Endothelial cell of umbilical vein (primary cell): ENCODE results near the gene CINP. TPM values are rescaled to one million over a fixed set of nuclear protein-coding genes. Genes with fewer than 3 reads are reported as not detected.

ENCODE experiments used
- BruUV-seq: library from RNA; stranded (reverse); fragments of 400-500 nt; replicated peaks from 2 replicates; lab custom pipeline; 2021; lab: Mats Ljungman, UMichigan
- CTCF ChIA-PET: fragments of 300-600, 350-600 bp; sonication (Branson Sonifier 250); formaldehyde crosslinking; loops from one replicate; lab custom pipeline; 2021; ENCODE audit warnings: antibody characterized with exemption, inconsistent platforms; lab: Charles Lee
- POLR2A ChIA-PET: fragments of 300-600, 350-600 bp; sonication (Branson Sonifier 250); formaldehyde crosslinking; loops from one replicate; lab custom pipeline; 2021; ENCODE audit warnings: antibody characterized with exemption, inconsistent platforms; lab: Charles Lee
- DNase-seq: peaks from one replicate; pipeline ENCODE4 v3.0.0-alpha.2; 2011; ENCODE audit warnings: low read depth, low spot score
- FAIRE-seq: peaks from 2 replicates; lab custom pipeline; 2011; peaks lifted over from hg19 to GRCh38; lab: Jason Lieb, UNC
- H2AFZ ChIP-seq: 2 replicates; pipeline ENCODE4 v1.6.0; 2012; ENCODE audit warnings: low read depth, low read length, control low read depth, inconsistent platforms
- H3K27ac ChIP-seq: 2 replicates; pipeline ENCODE4 v1.5.1; 2011; ENCODE audit warnings: low read depth, mild to moderate bottlenecking, control low read depth, low read length, moderate library complexity; ENCODE audit not compliant: insufficient read depth
- H3K27me3 ChIP-seq, 2 experiments: 2 replicates each; pipeline versions ENCODE4 v1.6.0 to v1.6.1; 2011; ENCODE audit warnings: low read length in 2 of 2, mixed read lengths in 1 of 2; ENCODE audit not compliant: control insufficient read depth in 2 of 2, insufficient read depth in 2 of 2
- H3K36me3 ChIP-seq, 2 experiments: 2 replicates in 1 of 2; 3 replicates in 1 of 2; pipeline ENCODE4 v1.5.1; 2011; ENCODE audit warnings: low read length in 2 of 2, mild to moderate bottlenecking in 1 of 2, moderate library complexity in 1 of 2; ENCODE audit not compliant: control insufficient read depth in 2 of 2, insufficient read depth in 2 of 2; ENCODE audit errors: extremely low read depth in 1 of 2
- H3K4me1 ChIP-seq: 3 replicates; pipeline ENCODE4 v1.5.1; 2011; ENCODE audit warnings: mild to moderate bottlenecking, low read length; ENCODE audit not compliant: control insufficient read depth, insufficient read depth; ENCODE audit errors: extremely low read depth
- H3K4me2 ChIP-seq: 2 replicates; pipeline ENCODE4 v1.6.1; 2011; ENCODE audit warnings: low read length, control low read depth, mixed read lengths; ENCODE audit not compliant: insufficient read depth
- H3K4me3 ChIP-seq, 3 experiments: fragments of 200-600 bp in 1 of 3; sonication (generic), shearing (Covaris generic) in 1 of 3; replicated peaks in 1 of 3; 2 replicates each; pipeline ENCODE4 v1.5.1; 2011 to 2016; ENCODE audit warnings: control low read depth in 3 of 3, low read length in 3 of 3, mild to moderate bottlenecking in 2 of 3, inconsistent platforms in 1 of 3, low read depth in 1 of 3, moderate library complexity in 1 of 3; ENCODE audit not compliant: insufficient read depth in 1 of 3
- H3K79me2 ChIP-seq: 2 replicates; pipeline ENCODE4 v1.6.0; 2012; ENCODE audit warnings: low read length, inconsistent platforms; ENCODE audit not compliant: control insufficient read depth, insufficient read depth
- H3K9ac ChIP-seq: replicated peaks from 2 replicates; pipeline ENCODE3; 2011; ENCODE audit warnings: low read length, control low read depth; ENCODE audit not compliant: insufficient read depth; ENCODE audit errors: extremely low read depth
- H3K9me1 ChIP-seq: replicated peaks from 3 replicates; pipeline ENCODE4 v1.6.0; 2011; ENCODE audit warnings: mild to moderate bottlenecking, low read length; ENCODE audit not compliant: control insufficient read depth, insufficient read depth; ENCODE audit errors: extremely low read depth
- H3K9me3 ChIP-seq: replicated peaks from 2 replicates; pipeline ENCODE4 v1.5.1; 2012; ENCODE audit warnings: low read length, inconsistent platforms; ENCODE audit not compliant: control insufficient read depth, insufficient read depth
- H4K20me1 ChIP-seq: replicated peaks from 2 replicates; pipeline ENCODE3; 2011; ENCODE audit warnings: mild to moderate bottlenecking, low read length; ENCODE audit not compliant: control insufficient read depth, insufficient read depth; ENCODE audit errors: extremely low read depth
- EZH2 ChIP-seq: IDR thresholded peaks from 2 replicates; pipeline ENCODE4 v1.6.1; 2012; ENCODE audit warnings: borderline replicate concordance, low read depth, mild to moderate bottlenecking, moderate library complexity, low read length, inconsistent platforms; ENCODE audit not compliant: severe bottlenecking
- FOS ChIP-seq: IDR thresholded peaks from 2 replicates; pipeline ENCODE4 v1.6.1; 2011; ENCODE audit warnings: mild to moderate bottlenecking, low read length, moderate library complexity, borderline replicate concordance; ENCODE audit not compliant: insufficient read depth
- GATA2 ChIP-seq: IDR thresholded peaks from 2 replicates; pipeline ENCODE4 v1.7.0; 2011; ENCODE audit warnings: low read depth, mild to moderate bottlenecking, moderate library complexity, mixed read lengths, low read length; ENCODE audit not compliant: insufficient read length, insufficient read depth
- JUN ChIP-seq: IDR thresholded peaks from 2 replicates; pipeline ENCODE4 v1.6.1; 2011; ENCODE audit warnings: borderline replicate concordance, low read depth; ENCODE audit not compliant: insufficient read length, insufficient read depth
- MYC ChIP-seq: IDR thresholded peaks from one replicate; pipeline ENCODE4 v1.6.1; 2011; ENCODE audit warnings: mild to moderate bottlenecking, low read depth, low read length
- POLR2A ChIP-seq: IDR thresholded peaks from 2 replicates; pipeline ENCODE4 v1.6.1; 2012; ENCODE audit warnings: low read depth, mild to moderate bottlenecking, control low read depth, low read length
- POLR2AphosphoS5 ChIP-seq: IDR thresholded peaks from 2 replicates; pipeline ENCODE4 v1.6.1; 2012; ENCODE audit warnings: low read depth, mild to moderate bottlenecking, control low read depth, low read length, moderate library complexity; ENCODE audit not compliant: insufficient read depth
- dilution Hi-C: fragments of 300-500 bp; cut with MboI; formaldehyde crosslinking; loops from one replicate; pipeline ENCODE4 v1.15.0; 2019; ENCODE audit warnings: low sequenced_read_pairs; ENCODE audit not compliant: extremely low pct_ligation_motif_present
- intact Hi-C: fragments of 100-400 bp; cut with micrococcal nuclease; formaldehyde crosslinking; loops from one replicate; pipeline ENCODE4 v1.10.0; 2022
- polyA plus RNA-seq, 4 experiments: library from polyadenylated mRNA; depleted of rRNA in 3 of 4; stranded (reverse) in 3 of 4; unstranded in 1 of 4; fragments of >200 nt; gene quantifications; 2 replicates each; pipeline versions ENCODE4 v1.2.1 to v1.2.3, GENCODE V29; 2011 to 2012; ENCODE audit warnings: missing spikeins in 1 of 4
- total RNA-seq: library from RNA; stranded (reverse); gene quantifications from 2 replicates; pipeline ENCODE4 v1.2.3, GENCODE V29; 2021
- TF ChIP-seq, protein P1 (sequence below), 2 donors: IDR thresholded peaks; 1 replicate in 1 of 2; 2 replicates in 1 of 2; pipeline ENCODE4 v1.5.1; 2011; ENCODE audit warnings: low read length in 2 of 2, mild to moderate bottlenecking in 2 of 2, moderate library complexity in 2 of 2, control low read depth in 1 of 2, inconsistent platforms in 1 of 2, low read depth in 1 of 2; ENCODE audit not compliant: insufficient read depth in 1 of 2; ENCODE audit errors: extremely low read depth in 1 of 2
- TF ChIP-seq, protein P2 (sequence below): IDR thresholded peaks from 2 replicates; pipeline ENCODE4 v1.6.1; 2011; ENCODE audit not compliant: insufficient read depth, insufficient read length

CINP gene
- total and polyA plus RNA-seq, 2 donors (not counting 3 experiments of a cell fraction or from before 2014, with no cell fraction given): 44.0 to 79.1 TPM

DNA sequence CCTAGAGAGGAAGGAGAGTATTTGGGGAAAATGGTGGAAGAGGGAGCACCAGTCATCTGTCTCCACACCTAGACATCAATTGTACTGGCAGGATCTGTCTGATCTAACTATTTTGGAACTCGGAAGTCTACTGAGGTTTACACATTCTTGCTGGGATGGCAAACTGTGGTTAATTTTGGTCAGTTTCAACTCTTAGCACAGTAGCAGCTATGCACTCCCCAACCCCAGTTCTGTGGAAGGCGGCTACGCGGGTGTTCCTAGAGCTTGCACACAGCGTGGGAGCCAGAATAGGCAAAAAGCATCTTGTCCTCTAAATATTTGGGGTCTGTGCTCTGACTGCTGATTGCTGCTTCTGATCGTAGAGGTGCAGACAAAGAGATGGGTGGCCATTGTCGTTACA, 33.8 kb upstream of the CINP start:
- Histone ChIP-seq H3K79me2 (no peaks in the 10 kb centered on the region), H3K27me3 (no peaks in the 10 kb centered on the region), H3K4me2 (no peak overlapping the region), H3K9me1 (no peaks in the 10 kb centered on the region), H2AFZ (no peak overlapping the region), H4K20me1 (no peaks in the 10 kb centered on the region), H3K4me3 (no peak overlapping the region), H3K9ac (no peak overlapping the region), H3K36me3 (no peaks in the 10 kb centered on the region), H3K9me3 (no peaks in the 10 kb centered on the region), H3K27ac (no peak overlapping the region), H3K4me1 (no peaks in the 10 kb centered on the region)
- intact Hi-C loops: no loop called here
- ChIA-PET CTCF (interaction anchor here (2.1 kb wide), 1 partner anchor 12 kb away, joined by 5 read pairs; no protein-coding TSS in a partner anchor), POLR2A (no interaction called here)
- no peak for TF ChIP-seq POLR2A
- TF ChIP-seq FOS: no peak
- TF ChIP-seq GATA2: no peak
- TF ChIP-seq EZH2: no peak
- TF ChIP-seq, protein P1, sequence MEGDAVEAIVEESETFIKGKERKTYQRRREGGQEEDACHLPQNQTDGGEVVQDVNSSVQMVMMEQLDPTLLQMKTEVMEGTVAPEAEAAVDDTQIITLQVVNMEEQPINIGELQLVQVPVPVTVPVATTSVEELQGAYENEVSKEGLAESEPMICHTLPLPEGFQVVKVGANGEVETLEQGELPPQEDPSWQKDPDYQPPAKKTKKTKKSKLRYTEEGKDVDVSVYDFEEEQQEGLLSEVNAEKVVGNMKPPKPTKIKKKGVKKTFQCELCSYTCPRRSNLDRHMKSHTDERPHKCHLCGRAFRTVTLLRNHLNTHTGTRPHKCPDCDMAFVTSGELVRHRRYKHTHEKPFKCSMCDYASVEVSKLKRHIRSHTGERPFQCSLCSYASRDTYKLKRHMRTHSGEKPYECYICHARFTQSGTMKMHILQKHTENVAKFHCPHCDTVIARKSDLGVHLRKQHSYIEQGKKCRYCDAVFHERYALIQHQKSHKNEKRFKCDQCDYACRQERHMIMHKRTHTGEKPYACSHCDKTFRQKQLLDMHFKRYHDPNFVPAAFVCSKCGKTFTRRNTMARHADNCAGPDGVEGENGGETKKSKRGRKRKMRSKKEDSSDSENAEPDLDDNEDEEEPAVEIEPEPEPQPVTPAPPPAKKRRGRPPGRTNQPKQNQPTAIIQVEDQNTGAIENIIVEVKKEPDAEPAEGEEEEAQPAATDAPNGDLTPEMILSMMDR (IDR thresholded peaks at IDR 0.05; ENCODE audit: extremely low read depth in 1 of 2, insufficient read depth in 1 of 2, low read depth in 1 of 2, low read length in 2 of 2): no peak
- TF ChIP-seq POLR2AphosphoS5: no peak
- TF ChIP-seq JUN: no peak
- TF ChIP-seq, protein P2, sequence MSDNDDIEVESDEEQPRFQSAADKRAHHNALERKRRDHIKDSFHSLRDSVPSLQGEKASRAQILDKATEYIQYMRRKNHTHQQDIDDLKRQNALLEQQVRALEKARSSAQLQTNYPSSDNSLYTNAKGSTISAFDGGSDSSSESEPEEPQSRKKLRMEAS: no peak
- TF ChIP-seq MYC: no peak
- DNase-seq (no peak), FAIRE-seq (no peak)
- BruUV-seq: no TSS peak
- dilution Hi-C loops: no loop called here
